IMR-90 (cell line): Measurements from ENCODE around the gene EML1. TPM values are rescaled to one million over a fixed set of nuclear protein-coding genes. Genes with fewer than 3 reads are reported as not detected.

Experiments used
- ATAC-seq: fragments of 200-7000 bp; cut with Tn5 transposase; 2 replicates; pipeline ENCODE4 v1.9.1; 2020; ENCODE audit warnings: low read depth, mild to moderate bottlenecking, moderate library complexity
- BruUV-seq: library from RNA; stranded (reverse); fragments of 400-500 nt; replicated peaks from 2 replicates; lab custom pipeline; 2021; lab: Mats Ljungman, UMichigan
- CTCF ChIA-PET: fragments of 300-600 bp; formaldehyde crosslinking; extraction: SDS; loops from one replicate; lab custom pipeline; 2021; ENCODE audit warnings: antibody characterized with exemption; lab: Yijun Ruan, JAX
- POLR2A ChIA-PET: fragments of 300-600 bp; sonication (Branson Sonifier 250); formaldehyde crosslinking; loops from one replicate; lab custom pipeline; 2022; ENCODE audit warnings: antibody characterized with exemption; ENCODE audit not compliant: unreplicated experiment; lab: Charles Lee
- DNase-seq: peaks from one replicate; pipeline ENCODE4 v3.0.0; 2013
- H2AFZ ChIP-seq: replicated peaks from 2 replicates; pipeline ENCODE3; 2013; ENCODE audit warnings: low read length, mild to moderate bottlenecking; ENCODE audit not compliant: poor library complexity
- H2AK5ac ChIP-seq: 2 replicates; pipeline ENCODE4 v1.6.1; 2013; ENCODE audit warnings: low read depth, low read length, inconsistent platforms
- H2AK9ac ChIP-seq: replicated peaks from 2 replicates; pipeline ENCODE3; 2013; ENCODE audit warnings: mild to moderate bottlenecking, low read depth, low read length, moderate library complexity; ENCODE audit not compliant: poor library complexity
- H2BK120ac ChIP-seq: 2 replicates; pipeline ENCODE4 v1.6.1; 2013; ENCODE audit warnings: low read depth, low read length, inconsistent platforms
- H2BK15ac ChIP-seq: 3 replicates; pipeline ENCODE4 v1.6.1; 2013; ENCODE audit warnings: low read depth, low read length, inconsistent platforms
- H2BK20ac ChIP-seq: 2 replicates; pipeline ENCODE4 v1.6.1; 2013; ENCODE audit warnings: low read depth, mild to moderate bottlenecking, inconsistent platforms, low read length, moderate library complexity
- H2BK5ac ChIP-seq: 2 replicates; pipeline ENCODE4 v1.6.1; 2013; ENCODE audit warnings: mild to moderate bottlenecking, low read depth, low read length, inconsistent platforms; ENCODE audit not compliant: poor library complexity, severe bottlenecking
- H3K14ac ChIP-seq: replicated peaks from 2 replicates; pipeline ENCODE4 v1.6.1; 2013; ENCODE audit warnings: low read depth, low read length, inconsistent platforms
- H3K18ac ChIP-seq: 2 replicates; pipeline ENCODE4 v1.6.1; 2013; ENCODE audit warnings: low read depth, low read length, control low read depth
- H3K23ac ChIP-seq: 2 replicates; pipeline ENCODE4 v1.6.1; 2013; ENCODE audit warnings: low read depth, low read length, inconsistent platforms
- H3K27ac ChIP-seq: 2 replicates; pipeline ENCODE4 v1.5.1; 2013; ENCODE audit warnings: mild to moderate bottlenecking, control low read depth, low read length; ENCODE audit not compliant: insufficient read depth
- H3K27me3 ChIP-seq: 2 replicates; pipeline ENCODE4 v1.6.1; 2013; ENCODE audit warnings: low read length; ENCODE audit not compliant: control insufficient read depth, insufficient read depth
- H3K36me3 ChIP-seq: 2 replicates; pipeline ENCODE4 v1.6.1; 2013; ENCODE audit warnings: low read length, mixed read lengths; ENCODE audit not compliant: control insufficient read depth, insufficient read depth
- H3K4ac ChIP-seq: 2 replicates; pipeline ENCODE4 v1.6.1; 2013; ENCODE audit warnings: low read depth, low read length, inconsistent platforms
- H3K4me1 ChIP-seq: 2 replicates; pipeline ENCODE4 v1.6.1; 2013; ENCODE audit warnings: low read length, mixed read lengths; ENCODE audit not compliant: control insufficient read depth, insufficient read depth
- H3K4me2 ChIP-seq: 2 replicates; pipeline ENCODE4 v1.6.1; 2013; ENCODE audit warnings: low read depth, mild to moderate bottlenecking, control low read depth, low read length, moderate library complexity
- H3K4me3 ChIP-seq: 2 replicates; pipeline ENCODE4 v1.5.1; 2013; ENCODE audit warnings: low read depth, mild to moderate bottlenecking, control low read depth, low read length, moderate library complexity; ENCODE audit not compliant: insufficient read depth
- H3K56ac ChIP-seq: 2 replicates; pipeline ENCODE4 v1.6.1; 2013; ENCODE audit warnings: low read length, inconsistent platforms; ENCODE audit not compliant: insufficient read depth; ENCODE audit errors: extremely low read depth
- H3K79me1 ChIP-seq, 2 experiments: 2 replicates each; pipeline ENCODE4 v1.6.1; 2013; ENCODE audit warnings: low read length in 2 of 2, inconsistent platforms in 1 of 2, low read depth in 1 of 2
- H3K9ac ChIP-seq: 2 replicates; pipeline ENCODE4 v1.6.1; 2013; ENCODE audit warnings: low read depth, low read length, control low read depth
- H3K9me1 ChIP-seq: 2 replicates; pipeline ENCODE4 v1.6.1; 2013; ENCODE audit warnings: low read length, inconsistent platforms; ENCODE audit not compliant: insufficient read depth
- H3K9me3 ChIP-seq: 2 replicates; pipeline ENCODE4 v1.6.1; 2013; ENCODE audit warnings: low read length; ENCODE audit not compliant: control insufficient read depth, insufficient read depth
- H4K20me1 ChIP-seq: 2 replicates; pipeline ENCODE4 v1.6.1; 2013; ENCODE audit warnings: low read length, inconsistent platforms; ENCODE audit not compliant: insufficient read depth
- H4K5ac ChIP-seq: 2 replicates; pipeline ENCODE4 v1.6.1; 2013; ENCODE audit warnings: mild to moderate bottlenecking, low read depth, low read length, control low read depth
- H4K8ac ChIP-seq, 2 experiments: 2 replicates each; pipeline ENCODE4 v1.6.1; 2013; ENCODE audit warnings: low read depth in 2 of 2, low read length in 2 of 2, control low read depth in 1 of 2, inconsistent platforms in 1 of 2
- H4K91ac ChIP-seq: 2 replicates; pipeline ENCODE4 v1.6.1; 2013; ENCODE audit warnings: low read depth, low read length, inconsistent platforms; ENCODE audit not compliant: insufficient read depth
- BHLHE40 ChIP-seq: fragments of 150-350 bp; IDR thresholded peaks from 2 replicates; pipeline ENCODE4 v1.6.1; 2016; ENCODE audit warnings: mild to moderate bottlenecking, low read depth, low read length
- CEBPB ChIP-seq: IDR thresholded peaks from 2 replicates; pipeline ENCODE4 v1.6.1; 2012; ENCODE audit warnings: low read depth, low read length, improper control_type of control experiment
- FOS ChIP-seq: fragments of 150-350 bp; IDR thresholded peaks from 2 replicates; pipeline ENCODE4 v1.6.1; 2016; ENCODE audit warnings: low read depth, low read length
- MAFK ChIP-seq: IDR thresholded peaks from 2 replicates; pipeline ENCODE4 v1.6.1; 2012; ENCODE audit warnings: low read depth, low read length, improper control_type of control experiment
- MXI1 ChIP-seq: IDR thresholded peaks from 2 replicates; pipeline ENCODE4 v1.6.1; 2012; ENCODE audit warnings: low read depth, mild to moderate bottlenecking, low read length, moderate library complexity, borderline replicate concordance
- NFE2L2 ChIP-seq: fragments of 150-350 bp; IDR thresholded peaks from 2 replicates; pipeline ENCODE4 v1.6.1; 2016; ENCODE audit warnings: low read depth, mild to moderate bottlenecking, low read length
- RAD21 ChIP-seq: IDR thresholded peaks from 2 replicates; pipeline ENCODE4 v1.6.1; 2012; ENCODE audit warnings: low read length, improper control_type of control experiment
- RFX5 ChIP-seq: IDR thresholded peaks from 2 replicates; pipeline ENCODE4 v1.8.0; 2012; ENCODE audit warnings: low read depth, mild to moderate bottlenecking, low read length, moderate library complexity
- SMC3 ChIP-seq: fragments of 150-350 bp; IDR thresholded peaks from 2 replicates; pipeline ENCODE4 v1.6.1; 2016; ENCODE audit warnings: low read depth, mild to moderate bottlenecking, antibody characterized with exemption, low read length, moderate library complexity
- WGBS, 2 experiments: methylation state at CpG; one replicate each; pipeline versions ENCODE4 v1.1.5 to v1.1.7; 2013; ENCODE audit warnings: missing lambda C conversion rate in 2 of 2; ENCODE audit not compliant: insufficient read length in 1 of 2; ENCODE audit errors: extremely low coverage in 2 of 2; 5-methylcytosine and 5-hydroxymethylcytosine counted together
- dilution Hi-C: fragments of 300-500 bp; cut with HindIII; formaldehyde crosslinking; loops from one replicate; pipeline ENCODE4 v1.14.3; 2018; ENCODE audit warnings: low sequenced_read_pairs; ENCODE audit not compliant: unreplicated experiment
- in situ Hi-C: fragments of 300-500 bp; cut with MboI; formaldehyde crosslinking; loops from 3 replicates; pipeline ENCODE4 v1.14.3; 2019; ENCODE audit warnings: low sequenced_read_pairs, inconsistent platforms, mixed read lengths
- intact Hi-C: fragments of 100-400 bp; cut with micrococcal nuclease; formaldehyde crosslinking; loops from 2 replicates; pipeline ENCODE4 v1.10.0; 2022
- polyA plus RNA-seq, 3 experiments: library from polyadenylated mRNA; depleted of rRNA; stranded (reverse); fragments of >200 nt; gene quantifications; 2 replicates each; pipeline ENCODE4 v1.2.3, GENCODE V29; 2012; ENCODE audit warnings: low replicate concordance in 1 of 3
- total RNA-seq: library from RNA; depleted of rRNA; stranded (reverse); fragments of >200 nt; gene quantifications from 2 replicates; pipeline ENCODE4 v1.2.3, GENCODE V29; 2012

The EML1 gene
- total and polyA plus RNA-seq, 2 of the 4 experiments (the other 2 are of a cell fraction) = 14.0 to 42.3 TPM

- H3K4me3 ChIP-seq = no peak overlapping the region
- no peak overlapping the region for H2AK9ac ChIP-seq
- H2BK120ac ChIP-seq = peak overlapping the region; percentile 50
- in situ Hi-C loops (no loop called here), intact Hi-C loops (no loop called here), dilution Hi-C loops (no loop called here)
- H3K4me2 ChIP-seq = peak overlapping the region; percentile 49
- H4K91ac ChIP-seq = no peak overlapping the region
- no peak overlapping the region for H2AK5ac ChIP-seq
- peak overlapping the region; percentile 26 for H2AFZ ChIP-seq
- H3K14ac ChIP-seq = peak overlapping the region; percentile 35; the same call in 1 of the 2 replicates
- peaks cover 6% of the 10 kb centered on the region; the same call in 1 of the 2 replicates for H3K9me1 ChIP-seq
- H4K8ac ChIP-seq = peak overlapping the region in 1 of 2 experiments; percentile 53; a peak in 2 of 4 replicates
- no TSS peak for BruUV-seq
- no peak overlapping the region; the same call in 1 of the 2 replicates for H4K5ac ChIP-seq
- H3K27me3 ChIP-seq = no peaks in the 10 kb centered on the region
- H3K36me3 ChIP-seq = peaks cover 32% of the 10 kb centered on the region
- H3K9ac ChIP-seq = no peak overlapping the region
- H3K18ac ChIP-seq = peak overlapping the region; percentile 26; the same call in 1 of the 2 replicates
- ChIA-PET CTCF (no interaction called here), POLR2A (no interaction called here)
- DNase-seq (peak; percentile 95), ATAC-seq (peak; percentile 99)
- H3K9me3 ChIP-seq = no peaks in the 10 kb centered on the region
- 0 out of 2 replicates have a peak, but pooled peaks have one; percentile 39 for TF ChIP-seq BHLHE40
- no peak for TF ChIP-seq SMC3
- TF ChIP-seq MAFK = 0 out of 2 replicates have a peak, but pooled peaks have one; percentile 23
- peak; percentile 35; the same call in 1 of the 2 replicates for TF ChIP-seq MXI1
- TF ChIP-seq NFE2L2 = no peak
- TF ChIP-seq RAD21 = 0 out of 2 replicates have a peak, but pooled peaks have one; percentile 6
- peak; percentile 44; the same call in 1 of the 2 replicates for TF ChIP-seq CEBPB
- TF ChIP-seq RFX5 = no peak
- TF ChIP-seq FOS = peak; percentile 89
- no peak overlapping the region for H3K23ac ChIP-seq
- H3K79me1 ChIP-seq = no peaks in the 10 kb centered on the region
- peak overlapping the region; percentile 29 for H2BK5ac ChIP-seq
- 94% methylated on average over 2 of the region's 11 CpGs; no CpG with 5 or more reads in 1 of the 2 experiments for WGBS, 2 experiments
- no peak overlapping the region for H3K56ac ChIP-seq
- H3K4ac ChIP-seq = peak overlapping the region; percentile 30; the same call in 1 of the 2 replicates
- peaks cover 10% of the 10 kb centered on the region for H3K4me1 ChIP-seq
- no peaks in the 10 kb centered on the region for H4K20me1 ChIP-seq
- H2BK15ac ChIP-seq = no peak overlapping the region
- peak overlapping the region; percentile 23 for H2BK20ac ChIP-seq
- H3K27ac ChIP-seq = peak overlapping the region; percentile 18; the same call in 1 of the 2 replicates
These were observed 117.4 kb downstream of the EML1 start for GRCh38 chr14:99910337-99911309.
